Body of pancreas (tissue), 4 donors: ENCODE measurements around the gene RGS5.
"Not testable (repeated sequence)": the region's sequence is repeated elsewhere in the genome, so short reads cannot be mapped to it uniquely, and the experiment has no call there.

Source experiments
- CTCF ChIP-seq, 7 experiments: fragments of 450-650 bp in 4 of 7; fragments of 200-600 bp in 3 of 7; sonication (generic) in 3 of 7; IDR thresholded peaks; one replicate each; pipeline ENCODE4 v1.5.1; 2016 to 2019; ENCODE audit warnings: antibody characterized with exemption in 7 of 7
- POLR2A ChIP-seq, 3 donors: fragments of 450-650 bp; IDR thresholded peaks; one replicate each; pipeline ENCODE4 v1.6.1; 2016; ENCODE audit warnings: antibody characterized with exemption in 3 of 3, mild to moderate bottlenecking in 2 of 3

GRCh38 chr1:163228271-163228670, 25.6 kb upstream of the RGS5 start:
- TF ChIP-seq POLR2A, CTCF (IDR thresholded peaks at IDR 0.05): not testable (repeated sequence)
